Neural cell (in vitro differentiated cells): Measurements from ENCODE around the gene PPP1R12A. TPM values are rescaled to one million over a fixed set of nuclear protein-coding genes. Genes with fewer than 3 reads are reported as not detected.

Source experiments
- H2AFZ ChIP-seq: fragments of 200-600, 300-800 bp; sonication (generic), shearing (Covaris generic); 2 replicates; pipeline ENCODE4 v1.6.0; 2014; ENCODE audit warnings: low read depth, mild to moderate bottlenecking, antibody characterized with exemption, low read length, moderate library complexity
- H3F3A ChIP-seq: fragments of 200-600 bp; shearing (Covaris generic); 2 replicates; pipeline ENCODE4 v1.6.1; 2016; ENCODE audit warnings: mild to moderate bottlenecking, moderate library complexity, mixed read lengths, antibody characterized with exemption, low read length; ENCODE audit not compliant: insufficient read depth, poor library complexity, severe bottlenecking
- H3K27ac ChIP-seq: fragments of 200-600, 300-800 bp; sonication (generic), shearing (Covaris generic); 2 replicates; pipeline ENCODE4 v1.5.1; 2014; ENCODE audit warnings: mild to moderate bottlenecking, low read length, moderate library complexity
- H3K27me3 ChIP-seq: fragments of 300-800, 200-600 bp; sonication (generic), shearing (Covaris generic); 2 replicates; pipeline ENCODE4 v1.6.0; 2014; ENCODE audit warnings: mild to moderate bottlenecking, low read depth, low read length, moderate library complexity; ENCODE audit not compliant: insufficient read depth
- H3K36me3 ChIP-seq: fragments of 300-800, 200-600 bp; sonication (generic), shearing (Covaris generic); 2 replicates; pipeline ENCODE4 v1.5.1; 2014; ENCODE audit warnings: mild to moderate bottlenecking, antibody characterized with exemption, low read length, moderate library complexity; ENCODE audit not compliant: insufficient read depth
- H3K4me2 ChIP-seq: fragments of 300-800, 200-600 bp; sonication (generic), shearing (Covaris generic); 2 replicates; pipeline ENCODE4 v1.6.0; 2014; ENCODE audit warnings: mild to moderate bottlenecking, low read length
- H3K4me3 ChIP-seq: fragments of 300-800, 200-600 bp; sonication (generic), shearing (Covaris generic); 2 replicates; pipeline ENCODE4 v1.5.1; 2014; ENCODE audit warnings: mild to moderate bottlenecking, low read length, moderate library complexity
- H3K79me2 ChIP-seq: fragments of 200-600 bp; shearing (Covaris generic); replicated peaks from 2 replicates; pipeline ENCODE4 v1.6.0; 2014; ENCODE audit warnings: mild to moderate bottlenecking, low read length, moderate library complexity; ENCODE audit not compliant: insufficient read depth
- H3K9ac ChIP-seq: fragments of 300-800, 200-600 bp; sonication (generic), shearing (Covaris generic); 2 replicates; pipeline ENCODE4 v1.6.1; 2016; ENCODE audit warnings: mild to moderate bottlenecking, low read length, mixed read lengths
- H3K9me2 ChIP-seq: fragments of 200-600 bp; shearing (Covaris generic); 2 replicates; pipeline ENCODE4 v1.6.1; 2016; ENCODE audit warnings: mild to moderate bottlenecking, low read length, mixed read lengths; ENCODE audit not compliant: insufficient read depth
- H3K9me3 ChIP-seq: fragments of 200-600, 300-800 bp; sonication (generic), shearing (Covaris generic); 2 replicates; pipeline ENCODE4 v1.6.1; 2016; ENCODE audit warnings: mild to moderate bottlenecking, mixed run types, low read length, moderate library complexity, mixed read lengths
- H4K20me1 ChIP-seq: fragments of 200-600 bp; shearing (Covaris generic); 2 replicates; pipeline ENCODE4 v1.6.1; 2016; ENCODE audit warnings: mild to moderate bottlenecking, mixed run types; ENCODE audit not compliant: insufficient read depth
- CTCF ChIP-seq: fragments of 450-650 bp; IDR thresholded peaks from 2 replicates; pipeline ENCODE4 v1.5.1; 2014; ENCODE audit warnings: antibody characterized with exemption, mild to moderate bottlenecking, moderate library complexity; ENCODE audit not compliant: poor library complexity, severe bottlenecking
- EP300 ChIP-seq: fragments of 450-650 bp; conservative IDR thresholded peaks from 2 replicates; pipeline ENCODE4 v1.6.1; 2014; ENCODE audit warnings: antibody characterized with exemption, mild to moderate bottlenecking, moderate library complexity; ENCODE audit not compliant: poor library complexity, severe bottlenecking
- EZH2 ChIP-seq: fragments of 200-600, 300-800 bp; shearing (Covaris generic), sonication (generic); IDR thresholded peaks from 2 replicates; pipeline ENCODE4 v1.6.1; 2014; ENCODE audit warnings: antibody characterized with exemption, low read length, borderline replicate concordance, mild to moderate bottlenecking; ENCODE audit not compliant: insufficient read depth, poor library complexity, severe bottlenecking
- MXI1 ChIP-seq: fragments of 450-650 bp; conservative IDR thresholded peaks from 2 replicates; pipeline ENCODE4 v1.6.1; 2014; ENCODE audit warnings: antibody characterized with exemption, mild to moderate bottlenecking; ENCODE audit not compliant: poor library complexity, severe bottlenecking
- POLR2AphosphoS5 ChIP-seq: IDR thresholded peaks from 2 replicates; pipeline ENCODE4 v1.6.1; 2012
- RAD21 ChIP-seq: fragments of 450-650 bp; conservative IDR thresholded peaks from 2 replicates; pipeline ENCODE4 v1.6.1; 2014; ENCODE audit warnings: antibody characterized with exemption, mild to moderate bottlenecking, moderate library complexity
- REST ChIP-seq: IDR thresholded peaks from 2 replicates; pipeline ENCODE4 v1.6.1; 2012; ENCODE audit warnings: borderline replicate concordance
- SMC3 ChIP-seq: fragments of 450-650 bp; conservative IDR thresholded peaks from 2 replicates; pipeline ENCODE4 v1.6.1; 2014; ENCODE audit warnings: antibody characterized with exemption, mild to moderate bottlenecking, moderate library complexity; ENCODE audit not compliant: poor library complexity
- TAF1 ChIP-seq: IDR thresholded peaks from 2 replicates; pipeline ENCODE4 v1.6.1; 2012; ENCODE audit warnings: low read depth
- polyA plus RNA-seq: library from polyadenylated mRNA; depleted of rRNA; stranded (reverse); fragments of >200 nt; gene quantifications from 2 replicates; pipeline ENCODE4 v1.2.3, GENCODE V29; 2014

PPP1R12A gene
- polyA plus RNA-seq, 1 donor from 2014 or later, result 68.2 TPM

- Histone ChIP-seq H3K27ac (no peak overlapping the region), H3K9me2 (no peaks in the 10 kb centered on the region), H3F3A (no peaks in the 10 kb centered on the region), H3K4me2 (no peak overlapping the region), H3K79me2 (no peaks in the 10 kb centered on the region), H2AFZ (no peak overlapping the region), H3K36me3 (no peaks in the 10 kb centered on the region), H3K9me3 (no peaks in the 10 kb centered on the region), H3K9ac (no peak overlapping the region), H3K27me3 (no peaks in the 10 kb centered on the region), H4K20me1 (no peaks in the 10 kb centered on the region), H3K4me3 (no peak overlapping the region)
- TF ChIP-seq EZH2 (no peak), RAD21 (no peak), EP300 (no peak), MXI1 (no peak), TAF1 (no peak), SMC3 (no peak), CTCF (no peak), REST (no peak), POLR2AphosphoS5 (no peak)
Measured at GRCh38 chr12:79961411-79961810, 26.5 kb upstream of the PPP1R12A start.

DNA sequence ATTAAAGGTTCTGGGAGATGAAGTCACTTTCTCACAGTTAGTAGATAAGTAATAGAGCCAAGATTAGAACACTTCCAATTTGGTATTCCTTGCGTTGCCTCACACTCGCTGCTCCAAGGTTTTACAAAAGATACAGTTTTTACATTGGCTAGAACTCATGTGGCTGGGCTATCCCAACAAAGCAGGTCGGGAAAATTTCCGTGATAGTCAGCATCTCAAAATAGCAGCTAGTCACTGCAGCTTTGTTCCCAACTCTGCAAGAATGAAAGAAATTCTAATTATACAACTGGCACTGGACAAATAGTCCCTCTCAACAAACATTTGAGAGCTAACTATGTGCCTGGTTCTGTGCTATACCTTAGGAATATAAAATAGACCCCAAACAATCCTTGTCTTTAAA is 24.6 kb upstream of the PPP1R12A start:
- no peak overlapping the region for H3K4me2 ChIP-seq
- no peak overlapping the region for H2AFZ ChIP-seq
- no peaks in the 10 kb centered on the region for H3K9me3 ChIP-seq
- no peaks in the 10 kb centered on the region for H3K9me2 ChIP-seq
- H3K4me3 ChIP-seq, result no peak overlapping the region
- H3K79me2 ChIP-seq, result no peaks in the 10 kb centered on the region
- TF ChIP-seq POLR2AphosphoS5 (no peak), RAD21 (no peak), EP300 (no peak), TAF1 (no peak), CTCF (no peak), MXI1 (no peak), REST (no peak)
- H3K27me3 ChIP-seq, result no peaks in the 10 kb centered on the region
- H3K36me3 ChIP-seq, result no peaks in the 10 kb centered on the region
- no peak overlapping the region for H3K27ac ChIP-seq
- no peak overlapping the region for H3K9ac ChIP-seq
- no peaks in the 10 kb centered on the region for H3F3A ChIP-seq
- H4K20me1 ChIP-seq, result no peaks in the 10 kb centered on the region
